ENCODE data around the gene ARRB1.
A peak's percentile ranks its signal among the peaks of the same experiment; 100 is the strongest.

ARRB1 gene

GRCh38 chr11:75301131-75301530 is 50.3 kb downstream of the ARRB1 start:
- DNase-seq (ENCODE audit: low read depth in 2 of 2), result no peak

DNA sequence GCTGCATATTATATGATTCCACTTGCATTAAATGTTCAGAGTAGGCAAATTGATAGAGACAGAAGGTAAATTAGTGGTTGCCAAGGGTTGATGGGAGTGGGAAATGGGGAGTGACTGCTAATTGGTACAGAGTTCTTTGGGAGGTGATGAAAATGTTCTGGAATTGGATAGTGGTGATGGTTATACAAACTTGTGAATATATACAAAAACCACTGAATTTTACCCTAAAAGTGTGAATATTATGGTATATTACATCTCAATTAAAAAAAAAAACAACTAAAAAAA is 52.5 kb downstream of the ARRB1 start:
- DNase-seq (ENCODE audit: low read depth in 2 of 2), result no peak

DNA sequence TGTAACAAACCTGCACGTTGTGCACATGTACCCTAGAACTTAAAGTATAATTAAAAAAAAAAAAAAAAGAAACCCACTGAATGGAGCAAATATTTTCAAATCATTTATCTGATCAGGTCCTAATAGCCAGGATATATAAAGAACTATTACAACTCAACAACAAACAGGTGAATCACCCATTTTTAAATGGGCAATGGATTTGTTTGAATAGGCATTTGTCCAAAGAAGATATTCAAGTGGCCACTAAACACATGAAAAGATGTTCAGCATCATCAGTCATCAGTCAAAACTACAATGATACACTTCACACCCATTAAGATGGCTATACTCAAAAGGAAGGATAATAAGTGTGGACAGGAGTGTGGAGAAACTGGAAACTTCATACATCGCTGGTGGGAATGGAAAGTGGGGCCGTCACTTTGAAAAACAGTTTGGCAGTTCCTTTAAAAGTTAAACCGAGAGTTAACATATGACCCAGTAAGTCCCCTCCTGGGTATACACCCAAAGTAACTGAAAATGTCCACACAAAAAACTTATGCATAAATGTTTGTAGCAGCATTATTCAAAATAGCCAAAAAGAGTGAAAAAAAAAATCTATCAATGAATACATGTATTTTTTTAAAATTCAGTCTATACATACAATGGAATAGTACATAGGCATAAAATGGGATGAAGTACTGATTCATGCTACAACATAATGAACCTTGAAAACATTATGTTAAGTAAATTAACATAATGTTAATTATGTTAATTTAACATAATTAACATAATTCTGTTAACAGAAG is 53.1 kb downstream of the ARRB1 start:
- no peak for DNase-seq (ENCODE audit: low read depth in 2 of 2)

- no peak for DNase-seq (ENCODE audit: low read depth in 2 of 2)
Observed at GRCh38 chr11:75293903-75294302, 57.6 kb downstream of the ARRB1 start.

DNA sequence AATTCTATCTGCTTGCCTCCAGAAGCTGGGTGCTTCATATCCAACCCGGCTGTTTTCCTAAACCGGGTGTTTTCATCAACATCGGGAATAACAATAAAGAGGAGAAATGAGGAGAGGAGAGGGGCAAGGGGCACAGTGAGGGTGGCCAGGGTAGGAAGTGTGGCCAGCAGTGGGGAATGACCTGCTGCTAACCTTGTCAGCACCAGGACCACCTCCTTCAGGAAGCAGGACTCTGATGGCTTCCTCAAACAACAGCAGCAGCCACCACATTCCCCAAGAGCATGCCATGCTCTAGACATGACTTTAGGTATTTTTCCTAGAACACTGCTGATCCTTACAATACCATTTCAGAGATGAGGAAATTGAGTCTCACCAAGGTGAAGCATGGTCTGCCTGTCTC is 58.5 kb downstream of the ARRB1 start:
- no peak for DNase-seq (ENCODE audit: low read depth in 2 of 2)

GRCh38 chr11:75291741-75292140 is 59.7 kb downstream of the ARRB1 start:
- DNase-seq (ENCODE audit: low read depth in 2 of 2), result no peak

GRCh38 chr11:75289919-75290318 is 61.5 kb downstream of the ARRB1 start:
- no peak for DNase-seq (ENCODE audit: low read depth in 2 of 2)

- DNase-seq (ENCODE audit: low read depth in 2 of 2), result no peak
Observed at GRCh38 chr11:75289511-75289760, 62.0 kb downstream of the ARRB1 start.

DNA sequence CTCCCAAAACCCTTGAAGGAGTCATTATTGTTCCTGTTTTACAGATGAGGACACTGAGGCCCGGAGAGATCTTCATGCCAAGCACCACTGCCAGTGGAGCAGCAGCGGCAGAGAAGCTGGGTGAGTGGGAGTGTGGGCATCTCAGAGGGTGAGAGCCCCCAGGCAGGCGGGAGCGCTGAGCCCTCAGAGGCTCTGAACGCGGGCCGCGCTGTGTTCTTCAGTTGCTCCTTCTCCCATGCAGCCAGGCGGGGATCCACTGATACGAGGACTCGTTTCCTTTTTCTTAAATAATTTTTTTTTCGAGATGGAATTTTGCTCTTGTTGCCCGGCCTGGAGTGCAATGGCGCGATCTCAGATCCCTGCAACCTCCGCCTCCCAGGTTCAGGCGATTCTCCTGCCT is 63.9 kb downstream of the ARRB1 start:
- no peak for DNase-seq (ENCODE audit: low read depth in 2 of 2)

DNA sequence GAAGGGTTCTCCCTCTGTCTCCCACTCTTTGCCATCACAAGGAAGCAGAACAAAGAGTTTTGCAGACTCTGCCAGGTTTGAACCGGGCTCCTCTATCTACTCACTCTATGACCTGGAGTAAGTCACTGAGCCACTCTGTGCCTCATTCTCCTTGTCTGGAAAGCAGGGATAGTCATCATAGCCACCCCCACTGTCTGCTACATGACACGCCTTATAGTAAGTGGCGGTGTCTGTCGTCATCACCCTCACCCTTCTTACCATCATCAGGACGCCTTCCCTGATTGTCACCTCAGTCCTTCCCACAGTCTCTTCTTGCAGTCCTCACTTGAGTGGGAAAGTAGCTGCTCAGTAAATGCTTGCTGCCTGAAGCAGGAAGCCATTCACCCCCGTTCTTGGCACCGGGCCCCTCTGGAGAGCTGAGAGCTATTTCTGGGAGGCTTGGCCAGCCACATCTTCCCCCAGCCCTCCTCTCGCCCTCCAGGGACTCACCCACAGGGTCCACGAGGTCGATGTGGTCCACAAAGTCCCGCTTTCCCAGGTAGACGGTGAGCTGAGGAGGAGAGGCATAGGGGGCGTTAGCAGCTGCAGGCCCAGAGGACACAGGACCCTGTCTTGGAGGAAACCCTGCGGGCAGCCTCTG is 64.5 kb downstream of the ARRB1 start:
- no peak for DNase-seq (ENCODE audit: low read depth in 2 of 2)

GRCh38 chr11:75285776-75286360 is 65.6 kb downstream of the ARRB1 start:
- DNase-seq (ENCODE audit: low read depth in 2 of 2), result no peak

- DNase-seq (ENCODE audit: low read depth in 2 of 2), result no peak
Observed at GRCh38 chr11:75283391-75283931, 68.0 kb downstream of the ARRB1 start.

DNA sequence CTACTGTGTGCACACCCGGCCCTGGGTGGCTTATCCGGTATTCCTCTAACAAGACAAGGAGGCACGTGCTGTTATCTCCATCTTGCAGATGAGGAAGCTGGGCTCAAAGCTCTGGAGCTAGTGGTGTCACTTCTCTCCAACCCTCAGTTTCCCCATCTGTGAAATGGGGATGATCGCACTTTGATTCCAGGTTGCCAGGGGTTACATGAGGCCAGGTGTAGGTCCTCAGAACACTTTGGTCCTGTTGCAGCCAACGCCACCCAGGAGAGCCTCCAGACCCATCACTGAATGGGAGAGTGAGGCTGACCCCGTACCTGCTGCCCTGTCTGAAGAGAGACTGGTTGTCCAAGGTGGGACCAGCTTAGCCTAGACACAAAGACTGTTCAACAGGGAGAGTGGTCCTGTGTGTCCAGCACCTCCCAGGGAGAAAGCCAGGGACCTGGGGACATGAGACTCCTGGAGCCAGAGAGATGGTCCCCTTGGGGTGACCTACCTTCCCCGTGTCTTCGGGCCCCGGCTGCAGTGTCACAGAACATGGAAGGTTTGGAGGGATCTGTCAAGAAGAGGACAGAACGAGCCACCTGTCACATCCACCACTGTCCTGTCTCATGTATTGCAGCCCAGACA is 69.9 kb downstream of the ARRB1 start:
- no peak for DNase-seq (ENCODE audit: low read depth in 2 of 2)

- no peak for DNase-seq (ENCODE audit: low read depth in 2 of 2)
Observed at GRCh38 chr11:75280770-75281468, 70.5 kb downstream of the ARRB1 start.

DNA sequence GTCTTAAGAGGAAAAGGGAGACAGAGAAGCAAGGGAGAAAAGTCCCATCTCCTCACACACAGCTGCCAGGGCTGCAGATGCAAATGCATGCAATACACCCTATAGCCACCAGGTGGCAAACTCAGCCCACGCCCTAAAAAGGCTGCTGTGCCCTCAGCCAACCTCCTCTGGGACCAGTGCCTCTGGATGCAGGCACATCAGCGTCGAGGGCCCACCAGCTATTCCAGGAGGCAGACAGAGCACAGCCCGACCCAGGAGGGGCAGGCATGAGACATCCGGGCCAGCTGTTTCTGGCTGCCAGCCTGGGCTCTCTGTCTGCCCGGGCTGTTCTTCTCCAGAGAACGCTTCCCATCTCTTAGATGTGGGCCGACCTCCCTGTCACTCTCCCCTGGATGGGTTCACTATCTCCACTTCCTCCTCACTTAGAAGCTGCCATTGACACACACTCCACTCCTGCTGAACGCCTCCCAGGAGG is 71.2 kb downstream of the ARRB1 start:
- peak; percentile 45 for DNase-seq (ENCODE audit: low read depth in 2 of 2)

DNA sequence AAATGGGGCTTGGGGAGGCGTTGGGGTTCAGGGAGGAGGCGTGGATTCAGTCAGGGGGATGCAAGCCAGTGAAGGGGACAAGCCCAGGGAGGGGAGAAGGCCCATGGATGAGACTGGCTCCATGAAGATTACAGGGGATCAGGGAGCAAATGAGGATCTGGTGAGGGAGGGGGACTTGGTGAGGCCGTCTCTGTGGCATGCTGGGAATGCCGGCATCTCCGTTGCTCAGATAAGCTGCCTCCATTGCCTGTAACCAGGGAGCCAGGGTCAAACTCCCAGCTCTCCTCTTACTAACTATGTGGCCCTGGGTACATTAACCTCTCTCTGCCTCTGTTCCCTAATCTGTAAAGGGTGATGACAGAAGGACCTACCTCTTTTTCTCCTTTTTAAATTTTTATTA is 72.2 kb downstream of the ARRB1 start:
- no peak for DNase-seq (ENCODE audit: low read depth in 2 of 2)

DNA sequence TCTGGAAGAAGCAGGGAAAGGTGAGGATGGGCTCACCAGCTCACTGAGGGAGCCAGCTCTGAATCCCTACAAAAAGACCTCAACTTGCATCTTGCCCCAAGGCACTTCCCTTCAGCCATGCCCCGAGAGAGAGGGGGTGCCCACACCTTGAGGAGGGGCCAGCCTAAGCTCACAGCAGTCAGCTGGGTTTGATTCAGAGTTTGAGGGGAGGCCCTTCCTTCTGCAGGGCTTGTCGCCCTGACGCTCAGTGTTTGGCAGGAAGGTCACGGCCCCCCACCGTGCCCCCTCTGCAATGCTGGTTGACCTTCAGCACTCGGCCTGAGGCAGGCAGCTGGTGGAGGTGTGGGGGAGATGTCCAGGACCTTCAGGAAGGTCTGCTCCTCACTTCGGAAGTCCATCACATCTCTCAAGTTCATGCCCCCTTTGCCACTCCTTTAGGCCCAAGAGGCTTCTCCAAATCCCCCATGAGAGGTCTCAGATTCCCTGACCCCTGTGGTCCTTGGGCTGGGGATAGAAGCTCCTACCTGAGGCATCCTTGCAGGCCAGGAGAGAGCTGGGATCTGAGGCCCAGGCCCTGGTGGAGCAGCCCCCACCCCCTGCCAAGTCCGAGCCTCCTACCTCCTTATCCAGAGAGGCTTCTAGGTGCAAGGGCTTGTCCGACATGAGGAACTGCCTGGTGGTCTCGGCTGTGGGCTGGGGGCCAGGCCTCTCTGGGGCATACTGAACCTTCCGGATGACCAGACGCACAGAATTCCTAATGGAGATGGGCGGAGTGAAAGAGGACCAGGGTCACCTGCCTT is 73.3 kb downstream of the ARRB1 start:
- DNase-seq (ENCODE audit: low read depth in 2 of 2), result no peak

DNA sequence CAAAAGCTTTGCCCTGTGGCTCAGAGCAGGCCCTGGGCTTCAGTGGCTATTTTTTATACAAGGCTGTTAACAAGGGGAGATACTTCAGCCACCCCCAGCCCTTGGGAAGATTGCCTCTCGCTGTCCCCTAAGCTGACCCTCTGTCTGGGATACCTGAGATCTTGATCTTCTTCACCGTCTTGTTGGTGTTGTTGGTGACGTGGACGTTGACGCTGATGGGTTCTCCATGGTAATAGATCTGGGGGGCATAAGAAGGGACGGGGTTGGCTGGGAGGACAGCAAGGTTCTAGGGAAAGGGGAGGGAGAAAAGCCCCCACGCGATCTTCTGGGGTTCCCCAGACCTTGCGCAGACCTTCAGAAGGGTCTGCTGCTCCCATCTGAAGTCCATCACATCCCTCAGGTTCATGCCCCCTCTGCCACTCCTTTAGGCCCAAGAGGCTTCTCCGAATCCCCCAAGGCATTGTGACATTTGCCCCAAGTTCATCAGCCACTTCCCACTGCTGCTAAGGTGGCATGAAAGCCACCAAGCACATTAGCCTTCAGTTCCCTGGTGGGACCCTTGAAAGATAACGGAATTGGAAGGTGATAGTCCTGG is 74.2 kb downstream of the ARRB1 start:
- DNase-seq (ENCODE audit: low read depth in 2 of 2), result no peak

DNA sequence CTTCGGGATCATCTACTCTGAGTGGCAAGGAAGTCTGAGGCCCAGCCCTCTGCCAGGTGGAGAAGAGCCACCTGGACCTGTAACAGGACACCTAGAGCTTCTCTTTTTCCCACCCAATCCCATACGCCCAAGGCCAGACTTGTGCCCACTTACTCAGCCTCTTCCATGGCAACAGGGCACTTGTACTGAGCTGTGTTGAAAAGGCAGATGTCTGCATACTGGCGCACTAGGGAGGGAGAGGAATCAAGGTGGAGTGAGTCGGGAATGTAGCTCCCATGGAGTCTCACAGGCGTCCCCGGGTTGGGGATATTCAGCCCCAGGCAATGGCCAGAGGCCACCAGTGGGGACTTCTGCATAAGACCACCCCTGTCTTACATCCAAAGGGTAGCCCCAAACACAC is 74.8 kb downstream of the ARRB1 start:
- no peak for DNase-seq (ENCODE audit: low read depth in 2 of 2)

GRCh38 chr11:75276186-75276585 is 75.3 kb downstream of the ARRB1 start:
- no peak for DNase-seq (ENCODE audit: low read depth in 2 of 2)

GRCh38 chr11:75275581-75275980 is 75.9 kb downstream of the ARRB1 start:
- DNase-seq (ENCODE audit: low read depth in 2 of 2), result peak; percentile 31 to 40

All from stimulated activated CD8-positive, alpha-beta memory T cell treated with anti-CD3 and anti-CD28 coated beads, Interleukin-15, amount 100 ng/mL, for 48 hours (primary cell).